Liver (tissue), 9 donors: ENCODE results near the gene MYLIP. TPM values are rescaled to one million over a fixed set of nuclear protein-coding genes. Genes with fewer than 3 reads are reported as not detected.
"Not testable (repeated sequence)": the region's sequence is repeated elsewhere in the genome, so short reads cannot be mapped to it uniquely, and the experiment has no call there.

Experiments used
- DNase-seq: peaks from one replicate; pipeline ENCODE4 v3.0.0-alpha.2; 2017; ENCODE audit warnings: low spot score
- H3K27ac ChIP-seq, 2 donors: one replicate each; pipeline ENCODE4 v1.7.0; 2013; ENCODE audit warnings: inconsistent platforms in 2 of 2, low read length in 2 of 2, control low read depth in 1 of 2, low read depth in 1 of 2, mild to moderate bottlenecking in 1 of 2
- H3K27me3 ChIP-seq, 4 donors: one replicate each; pipeline versions ENCODE4 v1.6.1 to v1.7.0; 2013; ENCODE audit warnings: low read length in 3 of 4, inconsistent platforms in 1 of 4, mild to moderate bottlenecking in 1 of 4, moderate library complexity in 1 of 4; ENCODE audit not compliant: control insufficient read depth in 4 of 4, insufficient read depth in 4 of 4
- H3K36me3 ChIP-seq, 4 donors: one replicate each; pipeline versions ENCODE4 v1.6.1 to v1.7.0; 2013; ENCODE audit warnings: low read length in 3 of 4, mild to moderate bottlenecking in 3 of 4, low read depth in 1 of 4, moderate library complexity in 1 of 4; ENCODE audit not compliant: control insufficient read depth in 4 of 4, insufficient read depth in 3 of 4
- H3K4me1 ChIP-seq, 4 donors: one replicate each; pipeline versions ENCODE4 v1.6.1 to v1.7.0; 2013; ENCODE audit warnings: low read length in 3 of 4, mild to moderate bottlenecking in 3 of 4, moderate library complexity in 1 of 4; ENCODE audit not compliant: control insufficient read depth in 4 of 4, insufficient read depth in 4 of 4
- H3K4me3 ChIP-seq, 3 donors: one replicate each; pipeline versions ENCODE4 v1.6.1 to v1.7.0; 2013; ENCODE audit warnings: low read length in 3 of 3, control low read depth in 1 of 3, low read depth in 1 of 3, mild to moderate bottlenecking in 1 of 3
- H3K9ac ChIP-seq, 2 donors: one replicate each; pipeline ENCODE4 v1.7.0; 2013; ENCODE audit warnings: low read length in 2 of 2, mild to moderate bottlenecking in 2 of 2, moderate library complexity in 2 of 2, control low read depth in 1 of 2, low read depth in 1 of 2
- H3K9me3 ChIP-seq, 4 donors: one replicate each; pipeline versions ENCODE4 v1.6.1 to v1.7.0; 2013; ENCODE audit warnings: low read length in 3 of 4; ENCODE audit not compliant: control insufficient read depth in 4 of 4
- GABPA ChIP-seq, 2 donors: IDR thresholded peaks in 1 of 2; conservative IDR thresholded peaks in 1 of 2; 2 replicates each; pipeline ENCODE4 v1.6.1; 2016; ENCODE audit warnings: antibody characterized with exemption in 2 of 2, mild to moderate bottlenecking in 1 of 2, moderate library complexity in 1 of 2
- HNF4A ChIP-seq, 2 donors: conservative IDR thresholded peaks; 2 replicates each; pipeline ENCODE4 v1.6.1; 2016; ENCODE audit warnings: antibody characterized with exemption in 2 of 2, mild to moderate bottlenecking in 2 of 2
- JUND ChIP-seq, 2 donors: IDR thresholded peaks; 2 replicates each; pipeline ENCODE4 v1.6.1; 2016; ENCODE audit warnings: antibody characterized with exemption in 2 of 2
- NR2F2 ChIP-seq: IDR thresholded peaks from 2 replicates; pipeline ENCODE4 v1.6.1; 2016; ENCODE audit warnings: antibody characterized with exemption
- RAD21 ChIP-seq, 2 donors: IDR thresholded peaks; 2 replicates each; pipeline ENCODE4 v1.6.1; 2016; ENCODE audit warnings: antibody characterized with exemption in 2 of 2, mild to moderate bottlenecking in 2 of 2
- SP1 ChIP-seq: IDR thresholded peaks from 2 replicates; pipeline ENCODE4 v1.6.1; 2018; ENCODE audit warnings: antibody characterized with exemption, mild to moderate bottlenecking
- TAF1 ChIP-seq: conservative IDR thresholded peaks from 2 replicates; pipeline ENCODE4 v1.6.1; 2016; ENCODE audit warnings: antibody characterized with exemption, mild to moderate bottlenecking
- YY1 ChIP-seq: IDR thresholded peaks from 2 replicates; pipeline ENCODE4 v1.6.1; 2016; ENCODE audit warnings: antibody characterized with exemption, mild to moderate bottlenecking
- WGBS: extraction: QIAGEN DNeasy Blood & Tissue Kit; methylation state at CpG from one replicate; pipeline ENCODE4 v1.1.7; 2013; 5-methylcytosine and 5-hydroxymethylcytosine counted together
- polyA plus RNA-seq, 2 donors: library from polyadenylated mRNA; stranded (reverse) in 1 of 2; unstranded in 1 of 2; fragments of 200-250 nt in 1 of 2; fragments of >200 nt in 1 of 2; fragmentation: Nextera tagmentation in 1 of 2; extraction: Ambion mirVana in 1 of 2; gene quantifications; one replicate each; pipeline versions ENCODE4 v1.2.1 to v1.2.3, GENCODE V29; 2013 to 2015
- total RNA-seq, 2 donors: library from RNA; depleted of rRNA; stranded (reverse); fragments of >200 nt; gene quantifications; one replicate each; pipeline ENCODE4 v1.2.3, GENCODE V29; 2014
- TF ChIP-seq, protein P1 (sequence below): IDR thresholded peaks from 2 replicates; pipeline ENCODE4 v1.6.1; 2016; ENCODE audit warnings: antibody characterized with exemption, mild to moderate bottlenecking
- TF ChIP-seq, protein P2 (sequence below): fragments of 150-350 bp; IDR thresholded peaks from 2 replicates; pipeline ENCODE4 v1.5.1; 2017; ENCODE audit warnings: improper control_type of control experiment, low read depth, low read length; ENCODE audit not compliant: missing input control
- donor health status: healthy.
- donor health status: healthy.
- donor health status: healthy.
- donor health status: healthy.
- donor health status: healthy.

The MYLIP gene
- total and polyA plus RNA-seq, 4 donors, result 2.7 to 29.4 (median 4.4) TPM

DNA sequence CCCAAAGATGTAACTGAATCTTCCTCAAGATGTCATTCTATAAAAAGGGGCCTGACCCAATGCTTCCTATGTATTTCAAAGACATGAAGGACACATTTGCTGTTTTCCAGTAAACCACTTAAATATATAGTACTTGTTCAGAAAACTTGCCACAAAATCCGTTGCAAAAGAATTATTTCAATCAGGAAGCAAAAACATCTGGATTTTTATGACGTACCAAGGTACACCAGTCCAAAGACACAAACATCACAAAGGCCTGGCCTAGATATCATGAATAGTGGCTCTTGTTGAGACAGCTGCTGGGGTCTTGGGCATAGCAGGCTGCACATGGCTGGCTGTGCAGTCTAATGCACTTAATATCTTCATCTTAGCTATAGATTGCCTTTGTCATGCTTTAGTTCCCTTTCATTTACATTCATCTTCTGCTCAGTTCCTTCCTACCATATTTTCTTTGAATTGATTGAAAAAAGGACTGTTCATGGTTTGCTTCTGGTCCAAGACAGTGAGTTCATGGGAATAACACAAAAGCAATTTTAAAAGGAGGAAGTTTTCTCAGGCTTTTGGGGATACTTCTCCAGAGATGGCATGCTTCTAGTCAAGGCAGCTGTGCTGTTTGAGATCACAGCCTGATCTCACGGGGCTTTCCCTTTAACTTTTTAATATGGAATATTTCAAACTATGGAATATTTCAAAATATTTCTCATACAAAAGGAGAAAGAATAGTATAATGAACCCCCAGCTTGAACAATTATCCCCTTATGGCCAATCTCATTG lies 44.5 kb downstream of the MYLIP start:
- Histone ChIP-seq H3K27me3 (no peaks in the 10 kb centered on the region), H3K4me1 (no peaks in the 10 kb centered on the region), H3K4me3 (no peak overlapping the region), H3K9ac (no peak overlapping the region), H3K36me3 (no peaks in the 10 kb centered on the region), H3K9me3 (no peaks in the 10 kb centered on the region), H3K27ac (no peak overlapping the region)
- 89% methylated on average over 3 of the region's 3 CpGs for WGBS
- no peak for DNase-seq
- TF ChIP-seq YY1, result no peak
- no peak for TF ChIP-seq NR2F2
- TF ChIP-seq, protein P1, sequence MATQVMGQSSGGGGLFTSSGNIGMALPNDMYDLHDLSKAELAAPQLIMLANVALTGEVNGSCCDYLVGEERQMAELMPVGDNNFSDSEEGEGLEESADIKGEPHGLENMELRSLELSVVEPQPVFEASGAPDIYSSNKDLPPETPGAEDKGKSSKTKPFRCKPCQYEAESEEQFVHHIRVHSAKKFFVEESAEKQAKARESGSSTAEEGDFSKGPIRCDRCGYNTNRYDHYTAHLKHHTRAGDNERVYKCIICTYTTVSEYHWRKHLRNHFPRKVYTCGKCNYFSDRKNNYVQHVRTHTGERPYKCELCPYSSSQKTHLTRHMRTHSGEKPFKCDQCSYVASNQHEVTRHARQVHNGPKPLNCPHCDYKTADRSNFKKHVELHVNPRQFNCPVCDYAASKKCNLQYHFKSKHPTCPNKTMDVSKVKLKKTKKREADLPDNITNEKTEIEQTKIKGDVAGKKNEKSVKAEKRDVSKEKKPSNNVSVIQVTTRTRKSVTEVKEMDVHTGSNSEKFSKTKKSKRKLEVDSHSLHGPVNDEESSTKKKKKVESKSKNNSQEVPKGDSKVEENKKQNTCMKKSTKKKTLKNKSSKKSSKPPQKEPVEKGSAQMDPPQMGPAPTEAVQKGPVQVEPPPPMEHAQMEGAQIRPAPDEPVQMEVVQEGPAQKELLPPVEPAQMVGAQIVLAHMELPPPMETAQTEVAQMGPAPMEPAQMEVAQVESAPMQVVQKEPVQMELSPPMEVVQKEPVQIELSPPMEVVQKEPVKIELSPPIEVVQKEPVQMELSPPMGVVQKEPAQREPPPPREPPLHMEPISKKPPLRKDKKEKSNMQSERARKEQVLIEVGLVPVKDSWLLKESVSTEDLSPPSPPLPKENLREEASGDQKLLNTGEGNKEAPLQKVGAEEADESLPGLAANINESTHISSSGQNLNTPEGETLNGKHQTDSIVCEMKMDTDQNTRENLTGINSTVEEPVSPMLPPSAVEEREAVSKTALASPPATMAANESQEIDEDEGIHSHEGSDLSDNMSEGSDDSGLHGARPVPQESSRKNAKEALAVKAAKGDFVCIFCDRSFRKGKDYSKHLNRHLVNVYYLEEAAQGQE, result no peak
- no peak for TF ChIP-seq HNF4A (conservative IDR thresholded peaks at IDR 0.05)
- no peak for TF ChIP-seq RAD21 (IDR thresholded peaks at IDR 0.05)
- no peak for TF ChIP-seq TAF1
- no peak for TF ChIP-seq GABPA (IDR thresholded peaks at IDR 0.05 in 1 of 2, conservative IDR thresholded peaks at IDR 0.05 in 1 of 2)
- TF ChIP-seq, protein P2, sequence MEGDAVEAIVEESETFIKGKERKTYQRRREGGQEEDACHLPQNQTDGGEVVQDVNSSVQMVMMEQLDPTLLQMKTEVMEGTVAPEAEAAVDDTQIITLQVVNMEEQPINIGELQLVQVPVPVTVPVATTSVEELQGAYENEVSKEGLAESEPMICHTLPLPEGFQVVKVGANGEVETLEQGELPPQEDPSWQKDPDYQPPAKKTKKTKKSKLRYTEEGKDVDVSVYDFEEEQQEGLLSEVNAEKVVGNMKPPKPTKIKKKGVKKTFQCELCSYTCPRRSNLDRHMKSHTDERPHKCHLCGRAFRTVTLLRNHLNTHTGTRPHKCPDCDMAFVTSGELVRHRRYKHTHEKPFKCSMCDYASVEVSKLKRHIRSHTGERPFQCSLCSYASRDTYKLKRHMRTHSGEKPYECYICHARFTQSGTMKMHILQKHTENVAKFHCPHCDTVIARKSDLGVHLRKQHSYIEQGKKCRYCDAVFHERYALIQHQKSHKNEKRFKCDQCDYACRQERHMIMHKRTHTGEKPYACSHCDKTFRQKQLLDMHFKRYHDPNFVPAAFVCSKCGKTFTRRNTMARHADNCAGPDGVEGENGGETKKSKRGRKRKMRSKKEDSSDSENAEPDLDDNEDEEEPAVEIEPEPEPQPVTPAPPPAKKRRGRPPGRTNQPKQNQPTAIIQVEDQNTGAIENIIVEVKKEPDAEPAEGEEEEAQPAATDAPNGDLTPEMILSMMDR, result no peak

DNA sequence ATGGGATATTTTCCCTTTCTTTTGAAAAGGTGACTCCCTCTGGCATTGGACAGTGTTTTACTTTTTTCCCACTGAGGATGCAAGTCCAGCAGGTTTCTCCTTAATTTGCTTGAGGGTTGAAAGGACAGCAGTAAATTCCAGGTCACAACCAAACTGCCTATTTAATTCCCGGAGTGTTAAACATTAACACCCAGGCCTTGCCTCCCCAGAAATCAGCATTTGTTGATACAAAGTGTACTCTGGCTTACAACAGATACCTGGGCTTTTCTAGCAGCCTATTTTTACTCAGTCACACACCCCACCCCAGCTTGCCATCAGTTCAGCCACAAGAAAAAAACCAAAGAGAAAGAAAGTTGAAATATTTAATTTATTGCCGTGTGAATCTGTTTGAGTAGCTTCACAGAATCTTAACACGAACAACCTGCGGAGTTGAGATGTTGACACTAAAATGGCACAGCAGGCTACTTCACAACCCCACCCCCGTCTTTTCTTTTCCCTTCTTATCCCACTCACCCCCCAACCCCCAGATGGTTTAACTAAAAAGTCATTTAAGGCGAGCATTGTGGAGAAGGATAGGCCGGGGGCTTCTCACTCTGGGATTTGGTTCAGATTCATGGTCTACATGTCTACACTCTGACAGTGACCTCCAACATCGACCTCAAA lies 45.7 kb downstream of the MYLIP start:
- H3K36me3 ChIP-seq, result no peaks in the 10 kb centered on the region
- no peak overlapping the region for H3K9ac ChIP-seq
- no peak for DNase-seq
- H3K4me3 ChIP-seq, result no peak overlapping the region
- no peak overlapping the region for H3K27ac ChIP-seq
- no peaks in the 10 kb centered on the region for H3K4me1 ChIP-seq
- no peaks in the 10 kb centered on the region for H3K9me3 ChIP-seq
- WGBS, result 64% methylated on average over 8 of the region's 8 CpGs
- TF ChIP-seq HNF4A (conservative IDR thresholded peaks at IDR 0.05) (peak in 1 of 2 donors; percentile 16), SP1 (peak; percentile 20), JUND (IDR thresholded peaks at IDR 0.05) (no peak), YY1 (no peak), TAF1 (no peak)
- no peaks in the 10 kb centered on the region for H3K27me3 ChIP-seq

DNA sequence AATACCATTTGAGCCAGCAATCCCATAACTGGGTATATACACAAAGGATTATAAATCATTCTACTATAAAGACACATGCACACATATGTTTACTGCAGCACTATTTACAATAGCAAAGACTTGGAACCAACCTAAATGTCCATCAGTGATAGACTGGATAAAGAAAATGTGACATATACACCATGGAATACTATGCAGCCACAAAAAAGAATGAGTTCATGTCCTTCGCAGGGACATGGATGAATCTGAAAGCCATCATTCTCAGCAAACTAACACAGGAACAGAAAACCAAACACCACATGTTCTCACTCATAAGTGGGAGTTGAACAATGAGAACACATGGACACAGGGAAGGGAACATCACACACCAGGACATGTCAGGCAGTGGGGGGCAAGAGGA lies 47.7 kb downstream of the MYLIP start:
- H3K4me1 ChIP-seq, H3K36me3 ChIP-seq, DNase-seq, H3K4me3 ChIP-seq, H3K27ac ChIP-seq, H3K9ac ChIP-seq, H3K9me3 ChIP-seq, H3K27me3 ChIP-seq: not testable (repeated sequence)
- 95% methylated on average over 1 of the region's 1 CpG for WGBS
